GM08714 (cell line): ENCODE measurements around the gene PRDM16.

Experiments
- H3K4me3 ChIP-seq: fragments of 200-500 bp; sonication (Bioruptor generic); 2 replicates; pipeline ENCODE4 v1.5.1; 2014; ENCODE audit warnings: mild to moderate bottlenecking, low read length, inconsistent platforms
- ZNF274 ChIP-seq: IDR thresholded peaks from 2 replicates; pipeline ENCODE4 v1.6.1; 2012; ENCODE audit warnings: mild to moderate bottlenecking, low read depth, low read length

PRDM16 gene

DNA sequence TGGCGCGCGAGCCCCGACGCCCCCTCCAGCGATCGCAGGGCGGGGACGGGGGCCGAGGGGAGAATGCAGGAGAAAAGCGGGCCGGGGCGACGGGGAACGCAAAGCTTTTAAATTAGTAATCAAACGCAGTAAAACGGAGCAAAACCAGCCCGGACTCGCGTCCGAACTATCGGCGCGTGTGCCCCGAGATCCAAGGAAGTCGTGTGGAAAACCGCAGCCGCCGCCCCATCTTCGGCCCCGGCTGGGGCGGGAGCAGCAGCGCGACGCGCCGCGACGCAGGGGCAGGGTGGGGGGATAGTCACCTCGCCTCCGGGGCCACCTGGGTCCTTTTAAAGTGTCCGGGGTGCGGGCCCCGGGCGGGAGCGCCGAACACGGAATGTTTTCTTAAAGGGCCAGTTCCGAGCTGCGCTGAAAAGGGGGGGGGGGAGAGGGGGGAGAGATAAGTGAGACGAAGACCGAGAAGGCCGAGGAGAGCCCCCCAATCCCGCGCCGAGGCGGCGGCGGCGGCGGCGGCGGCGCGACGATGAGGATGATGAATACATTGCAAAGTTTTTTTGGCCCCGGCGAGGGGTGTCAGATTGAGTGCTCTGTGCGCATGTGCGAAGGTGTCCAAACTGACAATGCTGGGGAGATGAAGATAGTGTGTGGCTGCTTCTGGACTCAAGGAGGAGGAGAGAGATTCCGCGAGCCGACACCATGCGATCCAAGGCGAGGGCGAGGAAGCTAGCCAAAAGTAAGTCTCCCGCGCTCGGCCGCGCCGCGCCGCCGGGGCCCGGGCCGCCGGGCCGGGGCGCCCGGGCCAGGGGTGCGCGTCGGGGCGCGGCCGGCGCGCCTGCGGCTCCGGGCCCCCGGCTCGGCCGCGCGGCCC, at the start of gene PRDM16:
PRDM16 (plus strand) TSS at position 640 of the 868 bp plus-strand sequence; CDS start at position 697, 57 bp downstream.
- H3K4me3 ChIP-seq, result peak within 1 kb of the TSS; percentile 55
- TF ChIP-seq ZNF274, result no peak

DNA sequence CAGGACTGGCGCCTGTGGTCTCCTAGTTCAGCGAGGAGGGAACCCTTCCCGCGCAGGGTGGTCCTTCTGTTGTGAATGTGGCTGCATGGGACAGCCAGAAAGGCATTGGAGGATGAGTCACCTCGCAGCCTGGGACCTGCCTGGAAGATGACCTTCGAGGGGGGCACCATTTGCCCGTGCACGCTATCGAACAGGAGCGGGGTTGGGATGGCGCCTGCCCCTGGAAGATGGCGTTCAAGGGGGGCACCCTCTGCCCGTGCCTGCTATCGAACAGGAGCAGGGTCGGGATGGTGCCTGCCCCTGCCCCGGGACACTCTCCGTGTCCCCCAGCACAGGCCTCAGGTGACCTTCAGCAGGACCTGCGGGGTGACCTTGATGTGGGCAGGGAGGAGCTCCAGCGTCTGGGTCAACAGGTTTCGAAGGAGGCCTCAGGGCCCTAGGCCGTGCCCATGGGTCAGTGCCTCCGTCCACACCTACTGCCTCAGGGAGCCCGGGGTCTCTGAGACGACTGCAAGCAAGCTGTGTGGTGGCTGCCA, 49.4 kb upstream of the PRDM16 start:
- no peak overlapping the region for H3K4me3 ChIP-seq
- no peak for TF ChIP-seq ZNF274

DNA sequence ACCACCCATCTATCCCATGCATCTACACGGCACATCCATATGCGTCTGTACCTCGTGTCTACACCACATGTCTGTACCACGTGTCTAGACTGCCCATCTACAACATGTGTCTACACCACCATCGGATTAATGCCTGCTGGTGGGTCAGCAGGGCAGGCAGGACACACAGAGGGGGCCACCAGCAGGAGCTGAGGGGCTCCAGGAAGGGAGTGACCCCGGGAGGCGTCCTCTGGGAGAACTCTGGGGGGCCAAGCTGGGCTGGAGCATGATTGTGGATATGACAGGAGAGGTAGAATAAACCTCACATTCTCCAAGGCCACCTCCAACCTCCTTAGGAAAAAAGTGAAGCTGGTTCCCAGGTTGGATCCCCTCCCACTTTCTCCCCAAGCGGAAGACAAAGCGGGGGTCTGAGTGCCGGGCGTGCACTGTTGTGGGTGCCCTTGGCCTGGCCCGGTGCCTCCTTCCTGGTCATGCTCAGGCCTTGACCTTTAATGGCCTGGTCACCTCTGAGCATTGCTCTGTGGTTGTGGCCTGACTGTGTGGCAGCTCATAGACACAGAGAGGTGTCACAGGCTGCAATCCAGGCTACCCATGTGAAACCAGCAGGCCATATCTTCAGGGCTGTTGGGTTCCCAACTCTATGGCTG, 48.6 kb upstream of the PRDM16 start:
- no peak for TF ChIP-seq ZNF274
- H3K4me3 ChIP-seq, result no peak overlapping the region

DNA sequence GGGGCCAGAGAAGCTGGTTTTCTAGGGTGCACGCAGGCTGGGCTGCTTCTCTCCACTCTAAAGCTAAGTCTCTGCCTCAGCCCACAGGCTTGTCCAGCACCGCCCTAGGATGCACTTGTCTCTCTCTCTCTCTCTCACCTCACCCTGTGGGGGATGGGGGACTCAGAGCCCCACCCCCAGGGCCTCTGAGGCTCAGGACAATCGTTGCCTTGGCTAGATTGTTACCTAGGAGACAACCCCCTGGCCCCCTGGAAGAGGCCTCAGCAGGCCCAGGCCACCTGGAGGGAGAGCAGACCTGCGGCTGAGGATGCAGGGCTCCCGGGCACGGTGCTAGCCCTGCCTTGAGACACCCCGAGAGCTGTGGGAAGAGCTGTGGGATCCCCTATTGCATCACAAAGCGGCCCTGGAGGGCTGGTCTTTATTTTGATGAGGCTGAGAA, 47.8 kb upstream of the PRDM16 start, which contains the start of gene ACTRT2:
ACTRT2 (plus strand) TSS at position 235 of the 439 bp plus-strand sequence. CDS start 220 bp downstream, outside the sequence.
- TF ChIP-seq ZNF274, result no peak
- no peak within 1 kb of the TSS for H3K4me3 ChIP-seq

DNA sequence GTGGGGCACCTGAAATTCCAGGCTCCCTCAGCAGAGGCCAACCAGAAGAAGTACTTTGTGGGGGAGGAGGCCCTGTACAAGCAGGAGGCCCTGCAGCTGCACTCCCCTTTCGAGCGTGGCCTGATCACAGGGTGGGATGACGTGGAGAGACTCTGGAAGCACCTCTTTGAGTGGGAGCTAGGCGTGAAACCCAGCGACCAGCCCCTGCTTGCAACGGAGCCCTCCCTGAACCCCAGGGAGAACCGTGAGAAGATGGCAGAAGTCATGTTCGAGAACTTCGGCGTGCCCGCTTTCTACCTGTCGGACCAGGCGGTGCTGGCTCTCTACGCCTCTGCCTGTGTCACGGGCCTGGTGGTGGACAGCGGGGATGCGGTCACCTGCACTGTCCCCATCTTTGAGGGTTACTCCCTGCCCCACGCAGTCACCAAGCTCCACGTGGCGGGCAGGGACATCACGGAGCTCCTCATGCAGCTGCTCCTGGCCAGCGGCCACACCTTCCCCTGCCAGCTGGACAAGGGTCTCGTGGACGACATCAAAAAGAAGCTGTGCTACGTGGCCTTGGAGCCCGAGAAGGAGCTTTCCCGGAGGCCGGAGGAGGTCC, 47.1 kb upstream of the PRDM16 start:
- no peak for TF ChIP-seq ZNF274

DNA sequence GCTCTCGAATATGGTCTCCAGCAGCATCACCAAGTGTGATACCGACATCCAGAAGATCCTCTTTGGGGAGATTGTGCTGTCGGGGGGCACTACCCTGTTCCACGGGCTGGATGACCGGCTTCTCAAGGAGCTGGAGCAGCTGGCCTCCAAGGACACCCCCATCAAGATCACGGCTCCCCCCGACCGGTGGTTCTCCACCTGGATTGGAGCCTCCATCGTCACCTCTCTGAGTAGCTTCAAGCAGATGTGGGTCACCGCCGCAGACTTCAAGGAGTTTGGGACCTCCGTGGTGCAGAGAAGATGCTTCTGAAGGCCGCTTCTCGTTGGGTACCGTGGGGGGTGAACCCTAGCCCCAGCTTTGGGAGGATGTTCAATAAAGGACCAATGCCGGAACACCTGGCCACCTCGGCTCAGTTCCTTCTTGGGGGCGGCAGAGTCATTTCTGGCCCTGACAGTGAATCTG, 46.5 kb upstream of the PRDM16 start:
- no peak overlapping the region for H3K4me3 ChIP-seq
- TF ChIP-seq ZNF274, result no peak

More for the DNA sequence above, 47.1 kb upstream of the PRDM16 start:
- H3K4me3 ChIP-seq, result no peak overlapping the region

DNA sequence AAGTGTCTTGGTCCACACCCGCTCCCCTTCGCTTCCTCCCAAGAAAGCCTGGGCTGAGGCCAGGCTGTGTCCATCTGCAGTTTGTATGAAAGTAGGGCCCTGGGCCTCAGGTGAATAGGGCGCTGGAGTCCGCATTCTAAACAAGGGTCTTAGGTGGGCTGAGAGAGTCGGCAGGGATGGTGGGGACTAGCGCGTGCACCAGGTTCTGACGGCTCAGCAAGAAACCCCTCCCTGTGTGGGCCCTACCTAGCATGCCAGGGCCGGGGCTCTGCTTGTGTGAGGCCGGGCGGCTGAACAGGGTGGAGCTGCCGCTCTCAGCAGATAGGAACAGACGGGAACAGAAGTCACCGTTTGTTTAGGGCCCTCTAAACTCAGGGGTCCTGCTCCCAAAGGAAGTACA, 46.0 kb upstream of the PRDM16 start:
- TF ChIP-seq ZNF274, result no peak
- H3K4me3 ChIP-seq, result no peak overlapping the region

DNA sequence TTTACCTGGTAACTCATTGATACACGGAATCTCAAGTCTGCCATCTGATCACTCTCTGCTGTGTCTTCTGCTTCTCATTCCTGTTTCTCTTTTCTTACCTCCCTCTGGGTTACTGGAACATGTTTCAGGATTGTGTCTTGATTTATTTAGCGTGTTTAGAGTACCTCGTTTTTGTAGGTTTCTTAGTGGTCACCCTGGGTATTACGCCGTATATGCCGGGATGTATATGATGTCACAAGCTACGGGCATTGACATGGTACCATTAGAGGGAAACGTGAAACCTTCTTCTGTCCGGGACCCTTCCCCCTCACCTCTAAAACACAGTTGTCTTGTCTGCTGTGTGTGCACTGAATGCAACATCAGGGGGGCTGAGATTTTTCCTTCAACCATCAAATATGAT, 45.0 kb upstream of the PRDM16 start:
- H3K4me3 ChIP-seq, result no peak overlapping the region
- TF ChIP-seq ZNF274, result no peak

DNA sequence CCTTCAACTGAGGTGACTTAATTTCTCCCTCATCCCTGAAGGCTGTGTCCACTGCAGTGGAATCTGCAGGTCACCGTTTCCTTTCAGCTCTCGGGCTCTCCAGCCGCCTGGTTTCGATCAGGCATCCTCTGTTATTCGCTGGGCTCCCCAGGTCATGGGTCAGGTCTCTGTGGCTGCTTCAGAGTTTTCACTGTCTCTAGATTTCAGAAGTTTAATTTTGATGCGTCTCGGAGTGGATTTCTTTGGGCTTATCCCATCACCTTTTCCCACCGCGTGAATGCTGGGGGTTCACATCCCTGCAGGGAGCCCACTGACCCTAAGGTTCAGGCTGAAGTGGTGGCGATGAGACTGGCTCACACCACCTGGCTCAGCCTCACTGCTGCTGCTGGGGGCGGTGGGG, 44.4 kb upstream of the PRDM16 start:
- H3K4me3 ChIP-seq, result no peak overlapping the region
- TF ChIP-seq ZNF274, result no peak

DNA sequence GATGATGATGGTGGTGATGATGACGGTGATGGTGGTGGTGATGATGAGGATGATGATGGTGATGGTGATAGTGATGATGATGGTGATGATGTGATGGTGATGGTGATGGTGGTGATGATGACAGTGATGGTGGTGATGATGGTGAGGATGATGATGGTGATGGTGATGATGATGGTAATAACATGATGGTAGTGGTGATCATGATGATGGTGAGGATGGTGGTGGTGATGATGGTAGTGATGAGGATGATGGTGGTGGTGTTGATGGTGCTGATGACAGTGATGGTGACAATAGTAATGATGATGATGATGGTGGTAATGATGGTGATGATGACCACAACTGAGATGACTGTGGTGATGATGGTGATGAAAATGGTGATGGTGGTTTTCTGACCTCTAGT, 42.9 kb upstream of the PRDM16 start:
- no peak overlapping the region for H3K4me3 ChIP-seq
- no peak for TF ChIP-seq ZNF274

DNA sequence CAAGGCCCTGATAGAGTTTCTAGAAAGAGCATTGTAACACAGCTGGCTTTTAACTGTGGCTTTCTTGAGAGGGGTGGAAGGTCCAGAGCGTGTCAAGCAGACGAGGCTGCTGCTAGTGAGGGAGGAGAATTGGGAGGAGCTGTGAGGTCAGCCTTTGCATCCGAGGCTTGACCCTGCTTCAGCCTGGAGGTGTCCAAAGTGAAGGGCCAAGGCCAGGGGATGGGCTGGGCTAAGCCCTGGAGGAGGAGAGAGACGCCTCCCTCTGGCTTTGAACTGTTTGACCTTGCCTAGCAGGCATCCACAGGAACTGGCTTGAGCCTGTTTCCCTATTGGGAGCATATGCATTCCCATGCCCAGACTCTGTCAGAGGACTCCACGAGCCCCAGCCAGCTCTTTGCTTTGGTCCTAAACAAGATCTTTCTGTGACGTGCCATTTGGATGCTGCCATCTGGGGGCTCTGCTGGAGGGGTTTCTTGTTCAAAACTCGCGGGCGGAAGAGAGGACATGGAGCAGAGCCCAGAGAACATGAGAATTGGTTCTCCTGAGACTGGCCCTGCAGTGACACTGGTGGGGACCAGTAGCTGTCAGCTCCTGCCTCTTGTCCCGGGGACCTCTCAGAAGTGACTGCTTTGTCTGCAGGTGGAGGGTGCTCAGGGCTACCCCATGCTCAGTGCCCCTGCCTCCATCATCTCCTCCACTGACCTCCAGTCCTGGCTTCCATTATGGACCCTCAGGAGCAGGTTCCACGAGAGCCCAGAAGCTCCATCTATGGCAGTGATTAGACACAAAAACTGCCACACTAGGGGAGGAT, 42.2 kb upstream of the PRDM16 start:
- TF ChIP-seq ZNF274, result no peak
- no peak overlapping the region for H3K4me3 ChIP-seq

DNA sequence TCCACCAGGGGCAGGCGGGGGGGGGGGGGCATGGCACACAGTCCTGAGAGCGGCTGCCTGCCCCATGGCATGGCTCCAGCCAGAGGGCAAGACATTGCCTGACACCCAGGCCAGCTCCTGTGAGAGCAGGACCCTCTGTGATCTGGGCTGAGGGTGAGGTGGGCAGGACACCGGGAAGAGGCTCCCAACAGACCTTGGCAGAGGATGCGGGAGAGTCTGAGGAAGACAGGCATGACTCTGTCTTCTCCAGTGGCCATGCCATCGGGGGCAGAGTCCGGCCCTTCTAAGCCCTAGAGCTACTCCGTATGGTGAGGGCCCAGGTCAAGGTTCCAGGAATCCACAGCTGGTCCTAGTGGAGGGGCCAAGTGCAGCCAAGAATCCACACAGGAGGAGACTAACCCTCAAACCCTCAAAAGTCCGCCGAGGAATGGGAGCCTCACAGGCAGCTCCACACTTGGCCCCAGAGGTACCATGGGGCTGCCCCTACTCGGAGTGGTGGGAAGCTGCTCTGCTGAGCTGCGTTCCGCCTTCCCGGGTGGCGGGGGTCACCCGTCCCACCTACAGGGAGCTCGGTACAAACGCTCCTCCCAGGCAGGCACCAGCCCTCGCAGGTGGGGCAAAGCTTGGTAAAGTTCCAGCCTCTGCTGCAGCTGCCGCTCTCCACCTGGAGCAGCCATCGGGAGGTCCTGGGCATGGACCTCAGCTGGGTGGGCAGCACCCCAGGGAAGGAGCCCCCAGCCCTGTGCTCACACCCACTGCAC, 41.2 kb upstream of the PRDM16 start:
- no peak for TF ChIP-seq ZNF274
- H3K4me3 ChIP-seq, result no peak overlapping the region
